PFSK-1 (cell line): Measurements from ENCODE around the gene IL23A.
A peak's percentile ranks its signal among the peaks of the same experiment; 100 is the strongest.

Experiments used
- FOXP2 ChIP-seq: optimal IDR thresholded peaks from 2 replicates; pipeline ENCODE3; 2011; ENCODE audit warnings: borderline replicate concordance, control low read depth, inconsistent platforms; ENCODE audit not compliant: insufficient read depth; ENCODE audit errors: extremely low read length, extremely low read depth
- POLR2AphosphoS5 ChIP-seq: IDR thresholded peaks from 2 replicates; pipeline ENCODE4 v1.6.1; 2012; ENCODE audit warnings: low read depth, mild to moderate bottlenecking, control low read depth, low read length, moderate library complexity
- SIN3A ChIP-seq: IDR thresholded peaks from 2 replicates; pipeline ENCODE4 v1.6.1; 2012; ENCODE audit warnings: mild to moderate bottlenecking, low read length, moderate library complexity, borderline replicate concordance; ENCODE audit not compliant: insufficient read depth
- TAF1 ChIP-seq: IDR thresholded peaks from 2 replicates; pipeline ENCODE4 v1.6.1; 2012; ENCODE audit warnings: low read length, control low read depth, borderline replicate concordance; ENCODE audit not compliant: insufficient read depth
- TF ChIP-seq, protein P1 (sequence below), 2 experiments: IDR thresholded peaks; 2 replicates each; pipeline versions ENCODE4 v1.6.1 to v1.8.0; 2011 to 2012; ENCODE audit warnings: low read depth in 2 of 2, low read length in 2 of 2, control low read depth in 1 of 2, inconsistent platforms in 1 of 2, mild to moderate bottlenecking in 1 of 2, moderate library complexity in 1 of 2; ENCODE audit not compliant: insufficient read depth in 1 of 2

Gene IL23A

GRCh38 chr12:56333197-56333678 is 5.4 kb upstream of the IL23A start:
- no peak for TF ChIP-seq FOXP2
- peak; percentile 60; the same call in 1 of the 2 replicates for TF ChIP-seq TAF1

DNA sequence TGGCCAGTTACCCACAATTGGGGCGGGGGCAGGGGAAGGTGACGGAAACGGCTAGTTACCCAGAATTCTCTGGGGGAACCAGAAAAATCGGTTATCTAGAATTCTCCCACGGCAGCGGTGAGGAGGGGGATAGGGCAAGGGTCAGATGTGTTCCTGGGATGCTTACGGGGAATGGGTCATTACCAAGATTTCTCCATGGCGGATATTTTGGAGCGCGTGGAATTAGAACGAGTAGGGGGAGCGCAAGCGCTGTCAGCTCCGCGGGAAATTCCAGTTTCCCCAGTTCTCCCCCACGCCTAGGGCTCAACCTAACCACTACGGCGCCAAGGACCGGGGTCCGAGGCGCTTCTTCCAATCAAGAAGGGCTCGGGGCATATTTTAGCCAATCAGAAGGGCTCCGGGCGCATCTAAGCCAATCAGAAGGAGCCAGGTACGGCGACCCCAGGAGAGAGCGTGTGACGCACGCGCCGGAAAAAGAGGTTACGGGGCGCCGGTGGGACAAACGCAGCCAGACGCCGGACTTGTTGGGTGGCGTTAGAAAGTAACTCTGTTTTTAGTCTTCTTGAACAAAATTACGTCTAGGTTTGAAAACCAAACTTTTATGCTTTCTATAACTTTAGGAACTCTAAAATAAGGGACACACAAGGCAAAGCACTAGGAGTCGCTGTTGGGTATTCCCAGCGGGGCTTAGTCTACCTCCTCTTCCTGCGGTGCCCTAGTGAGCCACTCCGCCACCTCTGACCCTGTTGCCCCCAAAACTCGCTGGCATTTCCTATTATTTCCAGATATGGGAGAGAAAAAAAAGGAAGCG is 4.8 kb upstream of the IL23A start, which contains the start of gene PAN2:
TSS of gene PAN2 (minus strand) at position 322 of the 811 bp plus-strand sequence. CDS start 906 bp downstream, outside the sequence.
- peak; percentile 80 for TF ChIP-seq POLR2AphosphoS5
- peak; percentile 46; the same call in 1 of the 2 replicates for TF ChIP-seq TAF1
- no peak for TF ChIP-seq FOXP2
- TF ChIP-seq, protein P1, sequence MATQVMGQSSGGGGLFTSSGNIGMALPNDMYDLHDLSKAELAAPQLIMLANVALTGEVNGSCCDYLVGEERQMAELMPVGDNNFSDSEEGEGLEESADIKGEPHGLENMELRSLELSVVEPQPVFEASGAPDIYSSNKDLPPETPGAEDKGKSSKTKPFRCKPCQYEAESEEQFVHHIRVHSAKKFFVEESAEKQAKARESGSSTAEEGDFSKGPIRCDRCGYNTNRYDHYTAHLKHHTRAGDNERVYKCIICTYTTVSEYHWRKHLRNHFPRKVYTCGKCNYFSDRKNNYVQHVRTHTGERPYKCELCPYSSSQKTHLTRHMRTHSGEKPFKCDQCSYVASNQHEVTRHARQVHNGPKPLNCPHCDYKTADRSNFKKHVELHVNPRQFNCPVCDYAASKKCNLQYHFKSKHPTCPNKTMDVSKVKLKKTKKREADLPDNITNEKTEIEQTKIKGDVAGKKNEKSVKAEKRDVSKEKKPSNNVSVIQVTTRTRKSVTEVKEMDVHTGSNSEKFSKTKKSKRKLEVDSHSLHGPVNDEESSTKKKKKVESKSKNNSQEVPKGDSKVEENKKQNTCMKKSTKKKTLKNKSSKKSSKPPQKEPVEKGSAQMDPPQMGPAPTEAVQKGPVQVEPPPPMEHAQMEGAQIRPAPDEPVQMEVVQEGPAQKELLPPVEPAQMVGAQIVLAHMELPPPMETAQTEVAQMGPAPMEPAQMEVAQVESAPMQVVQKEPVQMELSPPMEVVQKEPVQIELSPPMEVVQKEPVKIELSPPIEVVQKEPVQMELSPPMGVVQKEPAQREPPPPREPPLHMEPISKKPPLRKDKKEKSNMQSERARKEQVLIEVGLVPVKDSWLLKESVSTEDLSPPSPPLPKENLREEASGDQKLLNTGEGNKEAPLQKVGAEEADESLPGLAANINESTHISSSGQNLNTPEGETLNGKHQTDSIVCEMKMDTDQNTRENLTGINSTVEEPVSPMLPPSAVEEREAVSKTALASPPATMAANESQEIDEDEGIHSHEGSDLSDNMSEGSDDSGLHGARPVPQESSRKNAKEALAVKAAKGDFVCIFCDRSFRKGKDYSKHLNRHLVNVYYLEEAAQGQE (IDR thresholded peaks at IDR 0.05; ENCODE audit: insufficient read depth in 1 of 2, low read depth in 2 of 2, low read length in 2 of 2): no peak

- TF ChIP-seq POLR2AphosphoS5: no peak
- TF ChIP-seq SIN3A: no peak
- no peak for TF ChIP-seq FOXP2
- TF ChIP-seq, protein P1 (IDR thresholded peaks at IDR 0.05; ENCODE audit: insufficient read depth in 1 of 2, low read depth in 2 of 2, low read length in 2 of 2): no peak
- no peak for TF ChIP-seq TAF1
Observed at GRCh38 chr12:56334490-56334793, 4.2 kb upstream of the IL23A start.

GRCh38 chr12:56336361-56337167 is 2.1 kb upstream of the IL23A start:
- TF ChIP-seq SIN3A (no peak), FOXP2 (no peak), TAF1 (no peak), POLR2AphosphoS5 (no peak)
- TF ChIP-seq, protein P1 (IDR thresholded peaks at IDR 0.05; ENCODE audit: insufficient read depth in 1 of 2, low read depth in 2 of 2, low read length in 2 of 2): no peak

DNA sequence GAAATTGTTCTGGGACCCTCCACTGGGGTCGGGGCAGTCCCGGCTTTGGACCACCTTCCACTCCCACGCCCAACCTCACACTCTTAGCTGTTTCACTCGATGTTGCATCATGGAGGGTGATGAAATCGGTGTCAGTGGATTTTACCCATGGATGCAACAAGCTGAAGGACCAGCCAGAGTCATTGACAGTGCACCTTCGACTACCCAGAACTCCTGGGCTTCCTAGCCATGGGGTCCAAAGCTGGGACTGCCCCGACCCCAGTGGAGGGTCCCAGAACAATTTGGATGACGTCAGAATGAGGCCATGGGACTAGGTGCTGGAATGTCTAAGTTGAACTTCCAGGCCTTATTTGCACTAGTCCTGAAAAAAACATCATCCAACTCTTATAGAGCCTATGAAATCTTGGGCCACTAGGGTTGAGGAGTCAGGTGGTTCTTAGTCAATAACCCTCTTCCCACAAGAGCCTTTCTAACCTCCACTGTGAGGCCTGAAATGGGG is 882 bp upstream of the IL23A start:
- no peak for TF ChIP-seq SIN3A
- no peak for TF ChIP-seq TAF1
- no peak for TF ChIP-seq FOXP2
- no peak for TF ChIP-seq POLR2AphosphoS5
- TF ChIP-seq, protein P1 (IDR thresholded peaks at IDR 0.05; ENCODE audit: insufficient read depth in 1 of 2, low read depth in 2 of 2, low read length in 2 of 2): no peak
